K562 (cell line): Measurements from ENCODE around the gene FKBP1C.
"Not testable (repeated sequence)": the region's sequence is repeated elsewhere in the genome, so short reads cannot be mapped to it uniquely, and the experiment has no call there.

ENCODE experiments used
- BHLHE40 ChIP-seq: IDR thresholded peaks from 2 replicates; pipeline ENCODE4 v1.6.1; 2011; ENCODE audit warnings: low read length, improper control_type of control experiment
- CCAR2 ChIP-seq: fragments of 200-400 bp; formaldehyde crosslinking; IDR thresholded peaks from 2 replicates; pipeline ENCODE4 v1.6.1; 2017; ENCODE audit warnings: mild to moderate bottlenecking, low read depth, low read length
- CTCF ChIP-seq, 3 experiments: IDR thresholded peaks in 2 of 3; conservative IDR thresholded peaks in 1 of 3; 2 replicates each; pipeline ENCODE4 v1.5.1; 2011 to 2012; ENCODE audit warnings: low read length in 3 of 3, mild to moderate bottlenecking in 3 of 3, control low read depth in 2 of 3, improper control_type of control experiment in 1 of 3, inconsistent platforms in 1 of 3, low read depth in 1 of 3, mixed read lengths in 1 of 3, moderate library complexity in 1 of 3; ENCODE audit not compliant: insufficient read depth in 2 of 3
- POLR2AphosphoS5 ChIP-seq: IDR thresholded peaks from 2 replicates; pipeline ENCODE4 v1.6.1; 2011; ENCODE audit warnings: mild to moderate bottlenecking, low read depth, low read length, moderate library complexity; ENCODE audit not compliant: control insufficient read depth, insufficient read depth
- ZNF699 ChIP-seq: fragments of 250-450 bp; sonication (Bioruptor Pico); IDR thresholded peaks from 2 replicates; pipeline ENCODE4 v1.8.0; 2021; ENCODE audit warnings: mild to moderate bottlenecking, moderate library complexity; ENCODE audit not compliant: insufficient replicate concordance
- ZNF830 ChIP-seq: fragments of 250-450 bp; sonication (Bioruptor Pico); IDR thresholded peaks from 2 replicates; pipeline ENCODE4 v1.5.0; 2021; ENCODE audit warnings: mild to moderate bottlenecking
- TF ChIP-seq, protein P1 (sequence below): fragments of 250-450 bp; sonication (Bioruptor Pico); IDR thresholded peaks from 2 replicates; pipeline ENCODE4 v1.8.0; 2021; ENCODE audit warnings: borderline replicate concordance, mild to moderate bottlenecking, moderate library complexity; ENCODE audit not compliant: poor library complexity, severe bottlenecking

DNA sequence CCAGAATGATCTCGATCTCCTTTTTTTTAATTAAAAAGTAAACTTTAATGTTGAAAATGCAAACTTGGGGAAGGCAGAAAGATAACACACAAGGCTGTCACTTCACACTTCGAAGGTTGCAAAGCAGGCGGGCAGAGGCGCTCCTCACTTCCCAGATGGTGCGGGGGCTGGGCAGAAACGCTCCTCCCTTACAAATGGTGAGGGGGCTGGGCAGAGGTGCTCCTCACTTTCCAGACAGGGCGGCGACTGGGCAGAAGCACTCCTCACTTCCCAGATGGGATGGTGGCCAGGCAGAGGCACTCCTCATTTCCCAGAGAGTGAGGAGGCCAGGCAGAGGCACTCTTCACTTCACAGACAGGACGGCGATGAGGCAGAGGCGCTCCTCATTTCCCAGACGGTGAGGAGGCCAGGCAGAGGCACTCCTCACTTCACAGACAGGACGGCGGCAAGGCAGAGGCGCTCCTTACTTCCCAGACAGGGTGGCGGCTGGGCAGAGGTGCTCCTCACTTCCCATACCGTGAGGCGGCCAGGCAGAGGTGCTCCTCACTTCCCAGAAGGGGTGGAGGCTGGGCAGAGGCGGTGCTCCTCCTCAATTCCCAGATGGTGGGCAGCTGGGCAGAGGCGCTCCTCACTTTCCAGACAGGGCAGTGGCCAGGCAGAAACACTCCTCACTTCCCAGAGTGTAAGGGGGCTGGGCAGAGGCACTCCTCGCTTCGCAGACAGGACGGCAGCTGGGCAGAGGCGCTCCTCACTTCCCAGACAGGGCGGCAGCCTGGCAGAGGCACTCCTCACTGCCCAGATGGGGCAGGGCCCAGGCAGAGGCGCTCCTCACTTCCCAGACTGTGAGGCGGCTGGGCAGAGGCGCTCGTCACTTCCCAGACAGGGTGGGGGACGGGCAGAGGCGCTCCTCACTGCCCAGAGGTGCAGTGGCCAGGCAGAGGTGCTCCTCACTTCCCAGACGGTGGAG lies 16.9 kb downstream of the FKBP1C start:
- not testable (repeated sequence) for TF ChIP-seq CTCF (IDR thresholded peaks at IDR 0.05 in 2 of 3, conservative IDR thresholded peaks at IDR 0.05 in 1 of 3; ENCODE audit: insufficient read depth in 2 of 3, low read depth in 1 of 3, low read length in 3 of 3); ZNF830 (CRISPR knock-in tag); CCAR2; BHLHE40; ZNF699 (CRISPR knock-in tag); POLR2AphosphoS5
- TF ChIP-seq, protein P1, sequence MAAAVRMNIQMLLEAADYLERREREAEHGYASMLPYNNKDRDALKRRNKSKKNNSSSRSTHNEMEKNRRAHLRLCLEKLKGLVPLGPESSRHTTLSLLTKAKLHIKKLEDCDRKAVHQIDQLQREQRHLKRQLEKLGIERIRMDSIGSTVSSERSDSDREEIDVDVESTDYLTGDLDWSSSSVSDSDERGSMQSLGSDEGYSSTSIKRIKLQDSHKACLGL (CRISPR knock-in tag): not testable (repeated sequence)
